AG09309 (cell line): Measurements from ENCODE around the gene LRRC49.

Source experiments
- DNase-seq: peaks from one replicate; pipeline ENCODE4 v3.0.0-alpha.2; 2010; ENCODE audit warnings: low read depth
- H3K4me3 ChIP-seq: 2 replicates; pipeline ENCODE4 v1.5.1; 2011; ENCODE audit warnings: mild to moderate bottlenecking, low read depth, low read length, moderate library complexity; ENCODE audit not compliant: control insufficient read depth
- TF ChIP-seq, protein P1 (sequence below): IDR thresholded peaks from 2 replicates; pipeline ENCODE4 v1.5.1; 2011; ENCODE audit warnings: mild to moderate bottlenecking, low read depth, low read length, inconsistent platforms; ENCODE audit not compliant: insufficient read depth, control insufficient read depth; ENCODE audit errors: missing control alignments

The LRRC49 gene

DNA sequence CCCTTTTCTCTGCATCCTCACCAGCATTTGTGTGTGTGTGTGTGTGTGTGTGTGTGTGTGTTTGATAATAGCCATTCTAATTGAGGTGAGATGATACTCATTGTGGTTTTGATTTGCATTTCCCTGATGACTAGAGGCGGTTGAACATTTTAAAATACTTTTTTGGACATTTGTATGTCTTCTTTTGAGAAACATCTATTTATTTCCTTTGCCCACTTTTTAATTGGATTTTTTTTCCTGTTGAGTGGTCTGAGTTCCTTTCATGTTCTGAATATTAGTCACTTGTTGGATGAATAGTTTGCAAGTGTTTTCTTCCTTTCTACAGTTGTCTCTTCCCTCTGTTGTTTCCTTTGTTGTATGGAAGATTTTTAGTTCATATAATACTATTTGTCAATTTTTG lies 168.4 kb downstream of the LRRC49 start:
- TF ChIP-seq, protein P1, sequence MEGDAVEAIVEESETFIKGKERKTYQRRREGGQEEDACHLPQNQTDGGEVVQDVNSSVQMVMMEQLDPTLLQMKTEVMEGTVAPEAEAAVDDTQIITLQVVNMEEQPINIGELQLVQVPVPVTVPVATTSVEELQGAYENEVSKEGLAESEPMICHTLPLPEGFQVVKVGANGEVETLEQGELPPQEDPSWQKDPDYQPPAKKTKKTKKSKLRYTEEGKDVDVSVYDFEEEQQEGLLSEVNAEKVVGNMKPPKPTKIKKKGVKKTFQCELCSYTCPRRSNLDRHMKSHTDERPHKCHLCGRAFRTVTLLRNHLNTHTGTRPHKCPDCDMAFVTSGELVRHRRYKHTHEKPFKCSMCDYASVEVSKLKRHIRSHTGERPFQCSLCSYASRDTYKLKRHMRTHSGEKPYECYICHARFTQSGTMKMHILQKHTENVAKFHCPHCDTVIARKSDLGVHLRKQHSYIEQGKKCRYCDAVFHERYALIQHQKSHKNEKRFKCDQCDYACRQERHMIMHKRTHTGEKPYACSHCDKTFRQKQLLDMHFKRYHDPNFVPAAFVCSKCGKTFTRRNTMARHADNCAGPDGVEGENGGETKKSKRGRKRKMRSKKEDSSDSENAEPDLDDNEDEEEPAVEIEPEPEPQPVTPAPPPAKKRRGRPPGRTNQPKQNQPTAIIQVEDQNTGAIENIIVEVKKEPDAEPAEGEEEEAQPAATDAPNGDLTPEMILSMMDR: no peak
- no peak for DNase-seq
- no peak overlapping the region for H3K4me3 ChIP-seq

DNA sequence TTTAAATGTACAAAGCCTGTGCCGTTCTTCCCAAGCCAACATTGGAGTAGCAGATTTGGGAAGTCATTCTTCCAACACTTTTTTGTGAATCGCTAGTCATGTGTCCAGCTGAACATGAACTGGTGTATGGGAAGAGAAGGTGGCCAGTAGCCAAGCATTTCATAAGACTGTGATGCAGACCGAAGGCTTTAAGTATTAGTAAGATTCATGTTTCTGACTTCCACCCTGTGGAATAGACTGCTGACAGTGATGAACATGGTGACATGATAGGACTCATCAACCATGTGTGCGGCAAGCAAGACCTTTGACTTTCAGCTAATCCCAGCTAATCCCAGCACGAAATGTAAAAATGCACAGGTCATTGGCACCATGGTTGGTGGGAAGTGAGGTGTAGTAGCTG lies 174.4 kb downstream of the LRRC49 start:
- TF ChIP-seq, protein P1: no peak
- no peak overlapping the region for H3K4me3 ChIP-seq
- peak; percentile 82 for DNase-seq

DNA sequence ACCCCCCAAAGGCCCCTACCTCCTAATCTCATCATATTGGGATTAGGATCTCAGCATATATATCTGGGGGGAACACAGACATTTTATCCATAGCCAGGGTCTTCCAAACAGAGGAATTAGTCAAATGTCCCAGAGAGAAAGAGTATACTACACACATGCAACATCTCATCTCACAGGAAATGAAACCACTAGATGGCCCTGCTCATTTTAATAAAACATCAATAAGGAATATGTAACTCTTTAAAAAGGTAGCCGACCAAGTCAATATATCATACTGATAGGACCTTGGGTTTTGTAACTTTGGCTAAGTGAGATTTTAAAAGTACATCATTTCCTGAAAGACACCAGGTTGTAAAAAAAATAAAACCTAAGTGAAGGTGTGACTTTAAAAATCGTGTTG lies 177.1 kb downstream of the LRRC49 start:
- no peak for DNase-seq
- TF ChIP-seq, protein P1: no peak
- no peak overlapping the region for H3K4me3 ChIP-seq

DNA sequence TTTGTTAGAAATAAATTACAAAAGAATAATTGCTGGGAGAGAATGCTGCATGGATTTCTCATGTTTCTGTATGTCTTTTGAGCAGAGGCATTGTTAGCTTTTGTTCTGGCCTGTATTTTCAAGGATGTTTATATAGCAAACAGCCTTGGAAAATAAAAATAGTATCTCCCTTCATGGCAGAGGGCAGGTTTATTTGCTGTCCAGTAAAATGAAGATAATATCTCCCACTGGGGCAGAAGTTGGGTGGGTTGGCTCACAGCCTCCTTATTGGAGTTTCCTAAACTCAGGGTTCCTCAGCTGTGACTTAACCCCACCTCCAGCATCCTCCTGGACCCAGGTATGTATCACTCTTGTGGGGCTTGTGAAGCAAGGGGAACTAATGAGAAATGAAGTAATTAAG lies 178.9 kb downstream of the LRRC49 start:
- TF ChIP-seq, protein P1: no peak

DNA sequence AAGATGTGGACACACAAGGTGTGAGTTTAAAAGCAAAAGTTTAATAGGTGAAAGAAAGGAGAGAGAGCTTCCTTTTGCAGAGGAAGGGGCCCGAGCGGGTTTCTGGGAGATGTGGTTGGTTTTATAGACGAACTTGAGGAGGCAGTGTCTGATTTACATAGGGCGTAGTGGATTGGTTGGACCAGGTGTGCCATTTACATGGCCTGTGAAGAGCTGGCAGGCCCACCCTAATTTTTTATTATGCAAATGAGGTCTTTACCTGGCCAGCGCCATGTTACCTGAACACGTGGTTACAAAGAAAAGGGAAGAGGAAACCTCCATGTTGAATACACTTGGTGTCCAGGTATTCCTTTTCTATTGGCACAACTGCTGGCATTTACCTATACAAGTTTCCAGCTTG lies 179.8 kb downstream of the LRRC49 start:
- H3K4me3 ChIP-seq: no peak overlapping the region
- TF ChIP-seq, protein P1: no peak
- no peak for DNase-seq

More for the DNA sequence above, 178.9 kb downstream of the LRRC49 start:
- no peak overlapping the region for H3K4me3 ChIP-seq
- DNase-seq: no peak

DNA sequence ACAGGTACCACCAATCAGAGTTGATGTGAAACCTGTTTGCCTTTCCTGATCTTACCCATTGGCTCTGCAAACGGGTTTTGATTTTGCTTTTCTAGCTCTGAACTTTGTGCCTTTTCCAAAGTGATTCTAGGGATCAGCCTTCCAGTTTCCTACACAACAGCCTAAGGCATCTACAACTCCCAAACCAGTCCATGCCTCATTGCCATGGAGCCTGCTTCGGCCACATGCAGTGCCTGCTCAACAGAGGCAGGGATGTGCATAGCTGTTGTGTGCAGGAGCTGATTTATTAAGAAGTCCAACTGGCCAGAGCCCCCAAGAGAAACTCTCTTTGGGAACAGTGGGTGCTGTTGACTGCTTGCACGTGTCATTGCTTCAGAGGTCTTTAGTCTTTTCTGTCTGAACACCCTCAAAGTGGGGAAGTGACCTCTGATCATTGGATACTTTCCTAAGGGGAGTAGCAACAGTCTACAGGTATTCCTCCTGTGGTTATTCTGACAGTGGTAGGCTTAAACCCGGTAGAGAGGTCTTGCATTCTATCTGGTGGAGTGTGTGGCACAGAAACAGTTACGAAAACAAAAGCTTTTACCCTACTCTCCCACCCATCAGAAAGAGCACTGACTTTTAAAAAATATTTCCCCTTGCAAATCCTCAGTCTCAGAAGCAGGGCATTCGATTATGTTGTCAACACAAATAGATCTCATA lies 186.0 kb downstream of the LRRC49 start:
- DNase-seq: no peak
- TF ChIP-seq, protein P1: no peak
- no peak overlapping the region for H3K4me3 ChIP-seq
